Omental fat pad (tissue), 4 donors: ENCODE results near the gene INHBB. TPM values are rescaled to one million over a fixed set of nuclear protein-coding genes. Genes with fewer than 3 reads are reported as not detected.

Source experiments
- ATAC-seq: fragments of 150-250 bp; one replicate; pipeline ENCODE4 v1.9.1; 2016; ENCODE audit warnings: mild to moderate bottlenecking, moderate library complexity; ENCODE audit not compliant: low FRiP score
- DNase-seq: peaks from one replicate; pipeline ENCODE4 v3.0.0-alpha.2; 2019; ENCODE audit warnings: low spot score
- CTCF ChIP-seq, 3 donors: fragments of 450-650 bp; IDR thresholded peaks; one replicate each; pipeline ENCODE4 v1.5.1; 2016 to 2017; ENCODE audit warnings: antibody characterized with exemption in 3 of 3, mild to moderate bottlenecking in 3 of 3, moderate library complexity in 2 of 3
- total RNA-seq, 4 donors: library from RNA; depleted of rRNA; stranded (reverse); fragments of >200 nt; gene quantifications; one replicate each; pipeline ENCODE4 v1.1.0, GENCODE V29; 2016

Gene INHBB
- total RNA-seq, 4 donors from 2014 or later, result 6.7 to 59.8 (median 28.6) TPM

- DNase-seq (no peak), ATAC-seq (no peak)
- TF ChIP-seq CTCF (IDR thresholded peaks at IDR 0.05), result no peak
Measured at GRCh38 chr2:120330946-120331822, 14.8 kb upstream of the INHBB start.

DNA sequence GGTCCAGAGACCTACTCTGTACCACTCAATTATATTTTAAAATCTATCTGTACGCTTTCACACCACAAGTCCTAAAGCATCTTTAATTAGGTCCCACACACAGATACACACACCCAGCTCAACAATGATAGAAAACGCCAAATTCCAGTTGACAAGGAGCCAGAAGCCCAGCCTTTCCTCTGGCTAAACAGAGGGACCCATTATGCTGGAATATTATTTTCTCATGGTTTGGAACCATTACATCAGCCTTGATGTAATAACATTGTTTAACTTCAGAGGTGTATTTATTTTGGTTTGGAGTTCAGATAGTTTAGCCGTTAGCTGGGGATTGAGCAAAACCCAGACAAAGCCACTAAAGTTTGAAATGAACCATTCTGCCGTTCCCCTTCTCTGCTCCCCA lies 14.0 kb upstream of the INHBB start:
- no peak for ATAC-seq

GRCh38 chr2:120332384-120332783 lies 13.6 kb upstream of the INHBB start:
- DNase-seq (no peak), ATAC-seq (no peak)
- TF ChIP-seq CTCF (IDR thresholded peaks at IDR 0.05), result no peak

More for the DNA sequence above, 14.0 kb upstream of the INHBB start:
- no peak for DNase-seq
- TF ChIP-seq CTCF (IDR thresholded peaks at IDR 0.05), result no peak

GRCh38 chr2:120334068-120334467 lies 11.9 kb upstream of the INHBB start:
- no peak for DNase-seq
- no peak for TF ChIP-seq CTCF (IDR thresholded peaks at IDR 0.05)
- no peak for ATAC-seq

- no peak for TF ChIP-seq CTCF (IDR thresholded peaks at IDR 0.05)
- ATAC-seq, result no peak
- DNase-seq, result no peak
Measured at GRCh38 chr2:120336749-120337148, 9.2 kb upstream of the INHBB start.

DNA sequence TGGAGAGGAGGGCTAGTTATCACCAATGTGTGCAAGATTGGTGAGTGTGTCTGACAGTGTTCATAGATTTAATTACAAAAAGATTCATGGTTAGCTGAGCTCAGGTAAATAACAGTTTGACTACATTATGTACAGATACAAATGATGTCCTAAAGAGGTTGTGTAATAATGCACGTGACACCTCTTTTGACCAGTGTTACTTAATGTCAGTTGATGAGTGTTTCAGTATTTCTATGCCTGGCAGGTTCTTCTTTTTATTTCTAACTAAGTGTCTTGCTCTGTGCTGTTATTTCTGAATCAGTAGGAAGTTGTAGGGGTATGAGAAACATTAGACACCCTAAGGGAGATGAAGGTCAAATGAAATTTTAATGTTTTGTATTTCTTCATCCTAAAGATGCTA lies 7.9 kb upstream of the INHBB start:
- ATAC-seq (no peak), DNase-seq (no peak)
- no peak for TF ChIP-seq CTCF (IDR thresholded peaks at IDR 0.05)

- ATAC-seq (no peak), DNase-seq (no peak)
Measured at GRCh38 chr2:120341977-120342376, 4.0 kb upstream of the INHBB start.

More at GRCh38 chr2:120341977-120342376, 4.0 kb upstream of the INHBB start:
- TF ChIP-seq CTCF (IDR thresholded peaks at IDR 0.05), result no peak
